B cell (primary cell): ENCODE measurements around the gene COBL. TPM values are rescaled to one million over a fixed set of nuclear protein-coding genes. Genes with fewer than 3 reads are reported as not detected.

ENCODE experiments used
- ATAC-seq: fragments of 200-7000 bp; cut with Tn5 transposase; one replicate; pipeline ENCODE4 v1.10.0; 2021; ENCODE audit warnings: low read depth, mild to moderate bottlenecking, moderate number of reproducible peaks, moderate library complexity
- CTCF ChIA-PET: fragments of 350-600 bp; sonication (Branson Sonifier 250); formaldehyde crosslinking; loops from one replicate; lab custom pipeline; 2021; ENCODE audit warnings: antibody characterized with exemption, inconsistent platforms; lab: Charles Lee
- POLR2A ChIA-PET: fragments of 350-600 bp; sonication (Branson Sonifier 250); formaldehyde crosslinking; loops from one replicate; lab custom pipeline; 2021; ENCODE audit warnings: antibody characterized with exemption; lab: Charles Lee
- DNase-seq: peaks from one replicate; pipeline ENCODE4 v3.0.0; 2013
- H2AFZ ChIP-seq: 2 replicates; pipeline ENCODE4 v1.6.1; 2012; ENCODE audit warnings: mild to moderate bottlenecking, low read depth, low read length; ENCODE audit not compliant: insufficient read depth, poor library complexity, severe bottlenecking
- H3K27ac ChIP-seq, 2 donors: 1 replicate in 1 of 2; 2 replicates in 1 of 2; pipeline ENCODE4 v1.5.1; 2012 to 2013; ENCODE audit warnings: low read length in 2 of 2, mild to moderate bottlenecking in 2 of 2, moderate library complexity in 1 of 2
- H3K27me3 ChIP-seq, 4 experiments: fragments of 200-600 bp in 1 of 4; sonication (generic) in 1 of 4; replicated peaks in 1 of 4; 1 replicate in 2 of 4; 2 replicates in 2 of 4; pipeline versions ENCODE4 v1.6.1 to v1.7.0; 2013 to 2016; ENCODE audit warnings: low read length in 3 of 4, mild to moderate bottlenecking in 2 of 4, mixed read lengths in 1 of 4, moderate library complexity in 1 of 4; ENCODE audit not compliant: insufficient read depth in 4 of 4, control insufficient read depth in 3 of 4; ENCODE audit errors: control extremely low read depth in 1 of 4
- H3K36me3 ChIP-seq, 2 experiments: replicated peaks in 1 of 2; 1 replicate in 1 of 2; 2 replicates in 1 of 2; pipeline versions ENCODE4 v1.6.1 to v1.7.1; 2013; ENCODE audit warnings: low read length in 1 of 2; ENCODE audit not compliant: insufficient read depth in 2 of 2, control insufficient read depth in 1 of 2; ENCODE audit errors: control extremely low read depth in 1 of 2, extremely low read depth in 1 of 2
- H3K4me1 ChIP-seq, 2 donors: fragments of 200-600 bp in 1 of 2; sonication (generic) in 1 of 2; 1 replicate in 1 of 2; 2 replicates in 1 of 2; pipeline versions ENCODE4 v1.5.1 to v1.6.1; 2013 to 2017; ENCODE audit warnings: low read length in 2 of 2; ENCODE audit not compliant: control insufficient read depth in 2 of 2, insufficient read depth in 2 of 2
- H3K4me2 ChIP-seq: replicated peaks from 2 replicates; pipeline ENCODE3; 2012; ENCODE audit warnings: mild to moderate bottlenecking, low read depth, low read length; ENCODE audit not compliant: poor library complexity, severe bottlenecking
- H3K4me3 ChIP-seq, 5 experiments: fragments of 200-600 bp in 1 of 5; sonication (generic) in 1 of 5; 1 replicate in 3 of 5; 2 replicates in 2 of 5; pipeline versions ENCODE4 v1.5.1 to v1.7.0; 2011 to 2016; ENCODE audit warnings: low read length in 4 of 5, mild to moderate bottlenecking in 4 of 5, low read depth in 2 of 5, control low read depth in 1 of 5, moderate library complexity in 1 of 5; ENCODE audit not compliant: insufficient read depth in 1 of 5; ENCODE audit errors: control extremely low read depth in 1 of 5, extremely low read depth in 1 of 5
- H3K79me2 ChIP-seq: fragments of 200-600 bp; sonication (generic); one replicate; pipeline ENCODE4 v1.6.0; 2016; ENCODE audit warnings: low read length; ENCODE audit not compliant: control insufficient read depth, insufficient read depth
- H3K9ac ChIP-seq: fragments of 200-600 bp; sonication (generic); 2 replicates; pipeline ENCODE4 v1.6.1; 2017; ENCODE audit warnings: mild to moderate bottlenecking, low read length, moderate library complexity
- H3K9me3 ChIP-seq, 3 donors: one replicate each; pipeline versions ENCODE4 v1.6.1 to v1.7.1; 2013; ENCODE audit warnings: low read length in 2 of 3; ENCODE audit not compliant: control insufficient read depth in 2 of 3, insufficient read depth in 1 of 3; ENCODE audit errors: control extremely low read depth in 1 of 3
- H4K20me1 ChIP-seq: 2 replicates; pipeline ENCODE4 v1.6.0; 2012; ENCODE audit warnings: mild to moderate bottlenecking, low read length; ENCODE audit not compliant: insufficient read depth, control insufficient read depth, poor library complexity, severe bottlenecking
- H3K27ac Mint-ChIP-seq: one replicate; pipeline ENCODE4 v1.8.0; 2021; ENCODE audit warnings: mixed read lengths
- H3K27me3 Mint-ChIP-seq: one replicate; pipeline ENCODE4 v1.8.0; 2021; ENCODE audit warnings: mixed read lengths
- H3K4me1 Mint-ChIP-seq: one replicate; pipeline ENCODE4 v1.8.0; 2021; ENCODE audit warnings: mixed read lengths
- H3K4me3 Mint-ChIP-seq: one replicate; pipeline ENCODE4 v1.8.0; 2021; ENCODE audit warnings: mixed read lengths
- H3K9me3 Mint-ChIP-seq: one replicate; pipeline ENCODE4 v1.8.0; 2022; ENCODE audit warnings: mixed read lengths; ENCODE audit not compliant: insufficient read depth
- EZH2 ChIP-seq: IDR thresholded peaks from 2 replicates; pipeline ENCODE4 v1.6.1; 2012; ENCODE audit warnings: borderline replicate concordance, low read depth, mild to moderate bottlenecking, moderate library complexity, low read length; ENCODE audit not compliant: insufficient read depth, poor library complexity, severe bottlenecking
- WGBS: methylation state at CpG from one replicate; pipeline ENCODE4 v1.1.5; 2013; ENCODE audit warnings: missing lambda C conversion rate; ENCODE audit not compliant: insufficient coverage; 5-methylcytosine and 5-hydroxymethylcytosine counted together
- intact Hi-C: fragments of 100-400 bp; cut with micrococcal nuclease; formaldehyde crosslinking; loops from one replicate; pipeline ENCODE4 v1.10.0; 2022
- polyA plus RNA-seq: library from polyadenylated mRNA; depleted of rRNA; stranded (reverse); fragments of >200 nt; gene quantifications from 2 replicates; pipeline ENCODE4 v1.2.3, GENCODE V29; 2012
- total RNA-seq, 2 donors: library from RNA; stranded (reverse); fragments of 120-200 nt in 1 of 2; gene quantifications; 1 replicate in 1 of 2; 2 replicates in 1 of 2; pipeline versions ENCODE4 v1.2.3 to v1.2.4, GENCODE V29; 2013 to 2022
- TF ChIP-seq, protein P1 (sequence below): fragments of 200-600 bp; IDR thresholded peaks from one replicate; pipeline ENCODE4 v1.8.0; 2022; ENCODE audit warnings: antibody characterized with exemption, mild to moderate bottlenecking

Gene COBL
- total and polyA plus RNA-seq, 2 donors (not counting 1 experiment from before 2014, with no cell fraction given) = not detected

DNA sequence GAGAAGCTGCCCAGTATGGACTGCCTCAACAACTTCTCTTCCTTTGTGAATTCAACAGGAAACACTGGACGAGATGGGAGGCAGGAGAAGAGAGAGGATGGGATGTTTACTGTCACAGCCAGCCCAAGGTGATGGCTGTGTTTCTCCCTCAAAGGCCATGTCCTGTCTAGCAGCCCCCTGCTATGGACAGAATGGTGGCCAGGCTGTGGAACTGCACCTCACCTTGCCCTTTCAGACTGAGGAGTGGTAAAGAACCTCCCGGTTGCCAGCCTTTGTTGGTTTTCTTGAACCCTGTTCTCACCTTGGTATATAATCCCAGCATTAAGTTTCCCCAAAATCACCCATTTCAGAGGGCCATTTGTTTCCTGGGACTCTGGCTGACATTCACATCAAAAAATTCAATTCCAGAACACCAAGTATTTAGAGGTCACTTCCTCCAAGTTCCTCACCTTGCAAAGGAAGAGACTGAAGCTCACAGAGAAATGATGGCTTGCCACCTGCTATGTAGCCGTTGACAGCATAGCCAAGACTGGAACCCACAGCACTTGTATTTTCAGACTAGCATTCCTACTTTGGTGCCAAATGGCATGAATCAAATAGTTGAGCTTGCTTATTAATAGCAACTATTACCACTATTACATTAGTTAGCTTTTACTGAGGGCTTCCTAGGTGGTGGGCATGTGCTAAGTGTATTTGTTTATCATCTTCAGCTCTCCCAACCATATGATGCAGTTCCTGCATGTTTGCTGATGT, 309.9 kb downstream of the COBL start:
- Histone ChIP-seq H3K9ac (no peak overlapping the region), H3K4me3 (no peak overlapping the region), H3K4me1 (no peaks in the 10 kb centered on the region), H3K9me3 (no peaks in the 10 kb centered on the region), H3K27ac (no peak overlapping the region), H3K4me2 (no peak overlapping the region), H4K20me1 (no peaks in the 10 kb centered on the region), H2AFZ (no peak overlapping the region), H3K27me3 (no peaks in the 10 kb centered on the region), H3K79me2 (no peaks in the 10 kb centered on the region), H3K36me3 (no peaks in the 10 kb centered on the region)
- no peak for TF ChIP-seq EZH2
- TF ChIP-seq, protein P1, sequence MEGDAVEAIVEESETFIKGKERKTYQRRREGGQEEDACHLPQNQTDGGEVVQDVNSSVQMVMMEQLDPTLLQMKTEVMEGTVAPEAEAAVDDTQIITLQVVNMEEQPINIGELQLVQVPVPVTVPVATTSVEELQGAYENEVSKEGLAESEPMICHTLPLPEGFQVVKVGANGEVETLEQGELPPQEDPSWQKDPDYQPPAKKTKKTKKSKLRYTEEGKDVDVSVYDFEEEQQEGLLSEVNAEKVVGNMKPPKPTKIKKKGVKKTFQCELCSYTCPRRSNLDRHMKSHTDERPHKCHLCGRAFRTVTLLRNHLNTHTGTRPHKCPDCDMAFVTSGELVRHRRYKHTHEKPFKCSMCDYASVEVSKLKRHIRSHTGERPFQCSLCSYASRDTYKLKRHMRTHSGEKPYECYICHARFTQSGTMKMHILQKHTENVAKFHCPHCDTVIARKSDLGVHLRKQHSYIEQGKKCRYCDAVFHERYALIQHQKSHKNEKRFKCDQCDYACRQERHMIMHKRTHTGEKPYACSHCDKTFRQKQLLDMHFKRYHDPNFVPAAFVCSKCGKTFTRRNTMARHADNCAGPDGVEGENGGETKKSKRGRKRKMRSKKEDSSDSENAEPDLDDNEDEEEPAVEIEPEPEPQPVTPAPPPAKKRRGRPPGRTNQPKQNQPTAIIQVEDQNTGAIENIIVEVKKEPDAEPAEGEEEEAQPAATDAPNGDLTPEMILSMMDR = no peak
- Mint-ChIP-seq H3K9me3 (no peaks in the 10 kb centered on the region), H3K4me3 (no peak overlapping the region), H3K27me3 (no peaks in the 10 kb centered on the region), H3K4me1 (no peaks in the 10 kb centered on the region), H3K27ac (no peak overlapping the region)
- ChIA-PET POLR2A (no interaction called here), CTCF (no interaction called here)
- DNase-seq (no peak), ATAC-seq (no peak)
- WGBS = 95% methylated on average over 2 of the region's 3 CpGs
- intact Hi-C loops = no loop called here

DNA sequence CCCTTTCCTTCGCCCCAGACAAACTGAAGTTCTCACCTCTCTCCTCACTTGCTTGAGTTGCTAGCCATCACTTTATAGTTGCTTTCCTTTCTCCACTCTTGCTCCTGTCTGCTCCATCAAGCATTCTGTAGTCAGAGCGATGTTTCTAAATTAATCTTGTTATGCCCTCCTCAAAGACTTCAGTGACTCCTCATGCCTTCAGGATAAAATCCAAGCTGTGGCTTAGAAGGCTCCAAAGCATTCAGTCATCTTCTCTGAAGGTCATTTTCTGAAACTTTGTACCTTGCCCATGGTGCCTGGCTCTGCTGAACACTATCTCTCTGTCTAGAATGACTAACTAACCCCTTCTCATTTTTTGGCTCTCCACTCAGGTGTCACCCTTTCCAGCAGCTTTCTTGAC, 311.5 kb downstream of the COBL start:
- no peaks in the 10 kb centered on the region for H3K79me2 ChIP-seq
- no peaks in the 10 kb centered on the region for H3K9me3 Mint-ChIP-seq
- H3K27me3 ChIP-seq = peaks cover 0 to 1% (median 0%) of the 10 kb centered on the region in 4 experiments
- WGBS = 91% methylated on average over 2 of the region's 2 CpGs
- no peak overlapping the region for H3K9ac ChIP-seq
- ATAC-seq (no peak), DNase-seq (no peak)
- H4K20me1 ChIP-seq = no peaks in the 10 kb centered on the region
- H3K4me3 Mint-ChIP-seq = no peak overlapping the region
- CTCF ChIA-PET = no interaction called here
- no peak overlapping the region for H3K4me3 ChIP-seq
- no peaks in the 10 kb centered on the region for H3K36me3 ChIP-seq
- no peaks in the 10 kb centered on the region for H3K27me3 Mint-ChIP-seq
- no peaks in the 10 kb centered on the region for H3K4me1 ChIP-seq
- no peak overlapping the region for H3K27ac Mint-ChIP-seq
- H3K4me1 Mint-ChIP-seq = no peaks in the 10 kb centered on the region
- POLR2A ChIA-PET = no interaction called here
- H3K27ac ChIP-seq = no peak overlapping the region
- H3K4me2 ChIP-seq = no peak overlapping the region
- TF ChIP-seq, protein P1 = no peak
- TF ChIP-seq EZH2 = no peak
- intact Hi-C loops = no loop called here
- no peaks in the 10 kb centered on the region for H3K9me3 ChIP-seq
- H2AFZ ChIP-seq = no peak overlapping the region
